ENCODE results near the gene KDM2B.

KDM2B gene

GRCh38 chr12:121509339-121509738, 71.5 kb downstream of the KDM2B start:
- TF ChIP-seq ZFX (IDR thresholded peaks at IDR 0.05; ENCODE audit: borderline replicate concordance) = no peak

GRCh38 chr12:121508533-121508932, 72.3 kb downstream of the KDM2B start:
- TF ChIP-seq CTCF (IDR thresholded peaks at IDR 0.05) (no peak), ZFX (IDR thresholded peaks at IDR 0.05; ENCODE audit: borderline replicate concordance) (no peak)
- H3K27ac ChIP-seq = no peak overlapping the region

More at GRCh38 chr12:121509339-121509738, 71.5 kb downstream of the KDM2B start:
- H3K27ac ChIP-seq = no peak overlapping the region

GRCh38 chr12:121507984-121508383, 72.8 kb downstream of the KDM2B start:
- H3K27ac ChIP-seq = no peak overlapping the region
- TF ChIP-seq ZFX (IDR thresholded peaks at IDR 0.05; ENCODE audit: borderline replicate concordance) (no peak), CTCF (IDR thresholded peaks at IDR 0.05) (no peak)

GRCh38 chr12:121507245-121507644, 73.6 kb downstream of the KDM2B start:
- H3K27ac ChIP-seq = no peak overlapping the region
- TF ChIP-seq ZFX (IDR thresholded peaks at IDR 0.05; ENCODE audit: borderline replicate concordance) (no peak), CTCF (IDR thresholded peaks at IDR 0.05) (no peak)

- no peak for TF ChIP-seq CTCF (IDR thresholded peaks at IDR 0.05)
- no peak for TF ChIP-seq ZFX (IDR thresholded peaks at IDR 0.05; ENCODE audit: borderline replicate concordance)
- H3K27ac ChIP-seq = no peak overlapping the region
Measured at GRCh38 chr12:121505513-121505912, 75.3 kb downstream of the KDM2B start.

GRCh38 chr12:121504505-121504904, 76.3 kb downstream of the KDM2B start:
- no peak overlapping the region for H3K27ac ChIP-seq
- TF ChIP-seq CTCF (IDR thresholded peaks at IDR 0.05) (no peak), ZFX (IDR thresholded peaks at IDR 0.05; ENCODE audit: borderline replicate concordance) (no peak)

- H3K27ac ChIP-seq = no peak overlapping the region
Measured at GRCh38 chr12:121503395-121503794, 77.4 kb downstream of the KDM2B start.

More at GRCh38 chr12:121503395-121503794, 77.4 kb downstream of the KDM2B start:
- TF ChIP-seq CTCF (IDR thresholded peaks at IDR 0.05) = no peak
- no peak for TF ChIP-seq ZFX (IDR thresholded peaks at IDR 0.05; ENCODE audit: borderline replicate concordance)

Measured in 22Rv1 (cell line).